Measurements from ENCODE around the gene TPD52L1.

Gene TPD52L1

DNA sequence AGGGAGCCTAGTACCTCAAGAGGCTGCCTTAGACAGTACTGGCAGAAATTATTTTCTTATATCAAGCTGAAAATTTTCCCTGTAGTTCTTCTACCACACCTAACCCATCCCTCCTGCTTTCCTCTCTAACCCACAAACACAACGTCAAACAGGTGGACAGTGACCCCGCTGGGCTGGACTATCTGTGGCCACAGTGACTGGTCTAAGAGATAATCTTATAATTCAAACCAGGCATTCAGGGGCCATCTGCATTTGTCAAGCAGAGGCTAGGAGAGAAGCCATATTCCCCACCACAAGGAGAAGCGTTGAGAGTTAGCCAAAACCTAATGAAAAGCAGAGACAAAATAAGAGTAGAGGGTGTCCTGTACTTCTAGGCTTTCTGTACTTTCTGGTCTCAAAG, 140.0 kb downstream of the TPD52L1 start:
- Mint-ChIP-seq H3K9me3 (peaks cover 6% of the 10 kb centered on the region), H3K27ac (no peak overlapping the region), H3K4me3 (no peak overlapping the region), H3K27me3 (no peaks in the 10 kb centered on the region), H3K36me3 (ENCODE audit: low read depth) (peaks cover 88% of the 10 kb centered on the region), H3K4me1 (ENCODE audit: low read depth) (peaks cover 34% of the 10 kb centered on the region)

- H3K4me3 Mint-ChIP-seq: no peak overlapping the region
- H3K27me3 Mint-ChIP-seq: no peaks in the 10 kb centered on the region
- peaks cover 6% of the 10 kb centered on the region for H3K9me3 Mint-ChIP-seq
- H3K4me1 Mint-ChIP-seq (ENCODE audit: low read depth): peaks cover 38% of the 10 kb centered on the region
- H3K36me3 Mint-ChIP-seq (ENCODE audit: low read depth): peaks cover 92% of the 10 kb centered on the region
- H3K27ac Mint-ChIP-seq: no peak overlapping the region
Observed at GRCh38 chr6:125294036-125294435, 140.5 kb downstream of the TPD52L1 start.

DNA sequence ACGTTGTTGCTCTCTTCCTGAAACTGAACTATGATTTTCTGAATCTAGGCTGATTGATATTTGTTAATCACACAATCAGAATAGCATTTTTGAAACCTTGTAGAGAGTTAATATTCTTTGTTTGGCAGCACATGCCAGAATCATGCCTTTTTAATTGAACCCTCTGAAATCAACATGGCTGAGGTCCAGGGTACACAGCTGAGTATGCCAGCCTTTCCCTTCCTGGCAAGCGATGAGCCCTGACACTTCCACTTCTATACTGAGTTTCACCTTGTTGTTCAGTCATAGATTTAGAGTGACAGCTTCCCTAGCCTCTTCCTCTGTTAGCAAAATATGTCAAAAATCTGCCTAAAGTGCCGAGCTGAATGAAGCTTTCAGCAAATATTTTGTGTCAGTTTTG, 141.4 kb downstream of the TPD52L1 start:
- Mint-ChIP-seq H3K36me3 (ENCODE audit: low read depth) (peaks cover 95% of the 10 kb centered on the region), H3K4me3 (no peak overlapping the region), H3K27ac (no peak overlapping the region), H3K4me1 (ENCODE audit: low read depth) (peaks cover 47% of the 10 kb centered on the region), H3K27me3 (no peaks in the 10 kb centered on the region), H3K9me3 (peaks cover 3% of the 10 kb centered on the region)

DNA sequence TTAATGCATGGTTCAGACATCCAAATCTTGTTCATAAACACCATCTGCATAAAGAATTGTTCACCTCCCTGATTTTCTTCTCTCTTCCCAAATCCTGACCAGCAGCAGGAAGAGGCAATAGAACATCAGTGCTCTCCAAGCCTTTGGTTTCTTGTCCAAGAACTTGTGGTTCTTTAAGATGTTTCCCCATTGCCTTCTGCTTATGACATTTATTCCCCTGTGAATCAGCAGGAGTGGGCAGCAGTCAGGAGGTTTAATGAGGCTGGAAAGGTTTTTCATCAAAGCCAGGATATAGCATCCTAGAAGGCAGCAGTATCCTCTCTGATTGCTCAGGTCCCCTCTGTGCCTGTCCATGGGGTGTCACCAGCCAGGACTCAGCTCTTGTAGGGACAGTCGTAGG, 142.9 kb downstream of the TPD52L1 start:
- H3K27me3 Mint-ChIP-seq: no peaks in the 10 kb centered on the region
- no peak overlapping the region for H3K27ac Mint-ChIP-seq
- no peak overlapping the region for H3K4me3 Mint-ChIP-seq
- peaks cover 91% of the 10 kb centered on the region for H3K36me3 Mint-ChIP-seq (ENCODE audit: low read depth)
- H3K4me1 Mint-ChIP-seq (ENCODE audit: low read depth): peaks cover 58% of the 10 kb centered on the region
- no peaks in the 10 kb centered on the region for H3K9me3 Mint-ChIP-seq

DNA sequence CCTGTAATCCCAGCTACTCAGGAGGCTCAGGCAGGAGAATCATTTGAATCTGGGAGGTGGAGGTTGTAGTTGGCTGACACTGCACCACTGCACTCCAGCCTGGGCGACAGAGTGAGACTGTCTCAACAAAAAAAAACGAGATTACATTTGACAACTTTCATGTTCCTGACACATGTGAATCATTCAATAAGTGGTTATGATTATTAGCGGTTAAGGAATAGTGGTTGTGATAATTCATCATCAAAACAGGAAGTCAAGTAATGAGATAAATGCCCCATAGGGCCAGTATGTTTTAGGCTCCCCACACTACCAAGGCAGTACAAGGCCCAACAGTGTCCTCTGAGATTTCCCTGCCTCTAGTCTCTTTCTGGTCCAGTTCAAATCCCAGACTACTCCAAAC, 145.7 kb downstream of the TPD52L1 start:
- H3K27ac Mint-ChIP-seq: peak overlapping the region; percentile 97
- peak overlapping the region; percentile 97 for H3K4me3 Mint-ChIP-seq
- peaks cover 65% of the 10 kb centered on the region for H3K36me3 Mint-ChIP-seq (ENCODE audit: low read depth)
- H3K27me3 Mint-ChIP-seq: no peaks in the 10 kb centered on the region
- H3K9me3 Mint-ChIP-seq: peaks cover 6% of the 10 kb centered on the region
- H3K4me1 Mint-ChIP-seq (ENCODE audit: low read depth): peaks cover 75% of the 10 kb centered on the region

DNA sequence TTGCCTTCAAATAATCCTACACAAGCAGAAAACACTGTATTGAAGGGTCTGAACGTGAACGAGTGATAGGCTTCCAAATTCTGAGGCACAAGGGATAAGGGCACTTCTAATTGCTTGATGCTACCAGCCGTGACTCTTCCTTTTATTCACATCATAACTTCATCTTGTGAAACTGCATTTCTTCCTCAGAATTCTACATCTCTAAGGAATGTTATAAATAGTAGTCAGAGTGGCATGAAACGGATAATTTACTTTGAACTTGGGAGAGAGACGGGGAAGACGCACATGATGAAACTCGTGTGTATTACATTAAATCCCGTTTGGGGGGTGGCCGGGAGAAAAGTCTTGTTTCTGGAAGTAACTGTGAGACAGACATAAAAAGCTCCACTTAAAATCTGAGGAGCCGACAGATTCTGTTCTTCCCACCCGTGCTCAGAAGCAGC, 147.4 kb downstream of the TPD52L1 start:
- peaks cover 9% of the 10 kb centered on the region for H3K27me3 Mint-ChIP-seq
- H3K4me1 Mint-ChIP-seq (ENCODE audit: low read depth): peaks cover 61% of the 10 kb centered on the region
- H3K36me3 Mint-ChIP-seq (ENCODE audit: low read depth): peaks cover 49% of the 10 kb centered on the region
- H3K27ac Mint-ChIP-seq: peak overlapping the region; percentile 97
- H3K4me3 Mint-ChIP-seq: peak overlapping the region; percentile 97
- H3K9me3 Mint-ChIP-seq: peaks cover 6% of the 10 kb centered on the region

GRCh38 chr6:125301435-125302391, 148.1 kb downstream of the TPD52L1 start, which contains the start of gene HDDC2:
Gene HDDC2 (minus strand): TSS chr6:125301967. CDS start chr6:125301932, 35 bp downstream.
- Mint-ChIP-seq H3K27ac (peak within 1 kb of the TSS; percentile 97), H3K9me3 (peaks cover 6% of the 10 kb centered on the region), H3K4me1 (ENCODE audit: low read depth) (peaks cover 55% of the 10 kb centered on the region), H3K4me3 (peak within 1 kb of the TSS; percentile 97), H3K27me3 (peaks cover 12% of the 10 kb centered on the region), H3K36me3 (ENCODE audit: low read depth) (peaks cover 42% of the 10 kb centered on the region)

DNA sequence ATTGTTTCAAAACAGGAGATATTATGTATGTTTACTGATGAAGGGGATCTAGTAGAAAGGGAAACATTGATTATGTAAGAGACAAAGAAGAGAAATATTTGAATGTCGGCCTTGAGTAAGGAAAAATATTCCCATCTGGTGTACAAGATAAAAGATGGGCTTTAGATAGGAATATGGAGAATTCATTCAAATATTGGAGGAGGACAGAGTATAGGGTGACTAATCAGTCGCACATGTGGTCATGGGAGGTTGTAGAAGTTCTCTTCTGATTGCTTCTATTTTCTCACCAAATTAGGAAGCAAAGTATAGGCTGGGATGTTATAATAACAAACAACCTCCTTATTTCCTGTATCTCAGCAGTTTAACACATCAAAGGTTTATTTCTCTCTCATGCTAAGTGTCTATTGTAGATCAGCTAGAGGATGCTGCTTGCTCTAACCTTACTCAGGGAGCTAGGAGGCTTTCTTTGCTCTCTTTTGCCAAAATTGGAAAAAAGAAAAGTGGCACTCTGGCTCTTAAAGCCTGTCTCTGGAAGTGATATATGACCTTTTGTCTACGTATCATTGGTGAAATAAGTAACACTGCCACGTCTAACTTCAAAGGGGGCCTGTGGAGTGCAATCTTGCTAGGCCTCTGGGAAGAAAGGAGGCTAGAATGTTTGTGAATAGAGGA, 149.4 kb downstream of the TPD52L1 start:
- Mint-ChIP-seq H3K4me3 (peak overlapping the region; percentile 17), H3K4me1 (ENCODE audit: low read depth) (peaks cover 52% of the 10 kb centered on the region), H3K27ac (no peak overlapping the region), H3K9me3 (peaks cover 6% of the 10 kb centered on the region), H3K27me3 (peaks cover 15% of the 10 kb centered on the region), H3K36me3 (ENCODE audit: low read depth) (peaks cover 32% of the 10 kb centered on the region)

DNA sequence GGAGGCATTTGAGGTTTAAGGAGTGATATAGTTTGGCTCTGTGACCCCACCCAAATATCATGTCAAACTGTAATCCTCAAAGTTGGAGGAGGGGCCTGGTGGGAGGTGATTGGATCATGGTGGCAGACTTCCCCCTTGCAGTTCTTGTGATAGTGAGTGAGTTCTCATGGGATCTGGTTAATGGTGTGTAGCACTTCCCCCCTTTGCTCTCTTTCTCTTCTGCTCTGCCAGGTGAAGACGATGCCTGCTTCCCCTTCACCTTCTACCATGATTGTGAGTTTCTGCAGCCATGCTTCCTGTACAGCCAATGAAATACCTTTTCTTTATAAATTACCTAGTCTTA, 149.9 kb downstream of the TPD52L1 start:
- Mint-ChIP-seq H3K27ac (no peak overlapping the region), H3K9me3 (peaks cover 6% of the 10 kb centered on the region), H3K4me3 (no peak overlapping the region), H3K27me3 (peaks cover 18% of the 10 kb centered on the region), H3K36me3 (ENCODE audit: low read depth) (peaks cover 27% of the 10 kb centered on the region), H3K4me1 (ENCODE audit: low read depth) (peaks cover 52% of the 10 kb centered on the region)

- Mint-ChIP-seq H3K4me3 (no peak overlapping the region), H3K27ac (no peak overlapping the region), H3K36me3 (ENCODE audit: low read depth) (peaks cover 10% of the 10 kb centered on the region), H3K9me3 (peaks cover 6% of the 10 kb centered on the region), H3K27me3 (peaks cover 21% of the 10 kb centered on the region), H3K4me1 (ENCODE audit: low read depth) (peaks cover 40% of the 10 kb centered on the region)
Observed at GRCh38 chr6:125304970-125305660, 151.5 kb downstream of the TPD52L1 start.

DNA sequence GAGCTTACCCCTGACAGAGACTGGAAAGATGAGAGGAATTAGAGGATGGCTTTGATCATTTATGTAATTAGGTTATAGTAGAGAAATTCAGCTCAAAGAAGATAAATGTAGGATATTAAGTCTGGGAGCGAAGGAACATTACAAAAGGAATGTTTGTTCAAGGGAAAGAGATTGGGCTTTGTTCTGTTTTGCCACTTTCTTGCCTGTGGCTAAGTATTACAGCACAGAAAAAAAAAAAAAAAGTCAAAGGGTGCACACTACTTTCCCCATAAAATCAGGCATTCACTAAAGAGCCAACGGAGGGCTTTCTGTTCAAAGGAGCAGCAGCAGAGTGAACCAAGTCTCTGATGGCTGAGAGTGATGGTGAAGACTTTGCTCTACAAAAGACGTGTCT, 153.2 kb downstream of the TPD52L1 start:
- peaks cover 24% of the 10 kb centered on the region for H3K27me3 Mint-ChIP-seq
- no peaks in the 10 kb centered on the region for H3K36me3 Mint-ChIP-seq (ENCODE audit: low read depth)
- H3K9me3 Mint-ChIP-seq: peaks cover 6% of the 10 kb centered on the region
- no peak overlapping the region for H3K27ac Mint-ChIP-seq
- peaks cover 33% of the 10 kb centered on the region for H3K4me1 Mint-ChIP-seq (ENCODE audit: low read depth)
- H3K4me3 Mint-ChIP-seq: no peak overlapping the region

GRCh38 chr6:125307150-125307838, 153.7 kb downstream of the TPD52L1 start:
- Mint-ChIP-seq H3K9me3 (peaks cover 4% of the 10 kb centered on the region), H3K27ac (no peak overlapping the region), H3K36me3 (ENCODE audit: low read depth) (no peaks in the 10 kb centered on the region), H3K4me3 (no peak overlapping the region), H3K4me1 (ENCODE audit: low read depth) (peaks cover 31% of the 10 kb centered on the region), H3K27me3 (peaks cover 25% of the 10 kb centered on the region)

- Mint-ChIP-seq H3K9me3 (no peaks in the 10 kb centered on the region), H3K4me3 (no peak overlapping the region), H3K27me3 (peaks cover 29% of the 10 kb centered on the region), H3K27ac (no peak overlapping the region), H3K4me1 (ENCODE audit: low read depth) (peaks cover 23% of the 10 kb centered on the region), H3K36me3 (ENCODE audit: low read depth) (no peaks in the 10 kb centered on the region)
Observed at GRCh38 chr6:125307964-125308615, 154.5 kb downstream of the TPD52L1 start.
